PC-3 (cell line): Measurements from ENCODE around the gene MAPK4. TPM values are rescaled to one million over a fixed set of nuclear protein-coding genes. Genes with fewer than 3 reads are reported as not detected.

ENCODE experiments used
- ATAC-seq: fragments of 200-7000 bp; cut with Tn5 transposase; 2 replicates; pipeline ENCODE4 v1.9.1; 2020; ENCODE audit warnings: mild to moderate bottlenecking, moderate library complexity
- BruUV-seq: library from RNA; stranded (reverse); fragments of 400-500 nt; replicated peaks from 2 replicates; lab custom pipeline; 2021; lab: Mats Ljungman, UMichigan
- CTCF ChIA-PET: fragments of 300-600 bp; sonication (Branson Sonifier 250); formaldehyde crosslinking; loops from one replicate; lab custom pipeline; 2022; ENCODE audit warnings: antibody characterized with exemption; lab: Charles Lee
- POLR2A ChIA-PET: fragments of 300-600 bp; sonication (Branson Sonifier 250); formaldehyde crosslinking; loops from one replicate; lab custom pipeline; 2022; ENCODE audit warnings: antibody characterized with exemption; ENCODE audit not compliant: unreplicated experiment; lab: Charles Lee
- DNase-seq: peaks from one replicate; pipeline ENCODE4 v3.0.0-alpha.2; 2015
- H2AFZ ChIP-seq: fragments of 300-600 bp; sonication (generic); 2 replicates; pipeline ENCODE4 v1.6.0; 2016; ENCODE audit warnings: antibody characterized with exemption, low read length
- H3F3A ChIP-seq: fragments of 300-600 bp; sonication (generic); one replicate; pipeline ENCODE4 v1.6.0; 2017; ENCODE audit warnings: antibody characterized with exemption, low read length, control low read depth, mild to moderate bottlenecking; ENCODE audit not compliant: unreplicated experiment
- H3K27ac ChIP-seq: fragments of 300-600 bp; sonication (generic); 2 replicates; pipeline ENCODE4 v1.5.1; 2016; ENCODE audit warnings: mild to moderate bottlenecking, low read length
- H3K27me3 ChIP-seq: fragments of 300-600 bp; sonication (generic); 2 replicates; pipeline ENCODE4 v1.6.1; 2016; ENCODE audit warnings: low read length, mixed read lengths
- H3K36me3 ChIP-seq: fragments of 300-600 bp; sonication (generic); 2 replicates; pipeline ENCODE4 v1.6.1; 2016; ENCODE audit warnings: low read depth, mixed run types, low read length, mixed read lengths
- H3K4me1 ChIP-seq: fragments of 300-600 bp; sonication (generic); 2 replicates; pipeline ENCODE4 v1.5.1; 2016; ENCODE audit warnings: low read length; ENCODE audit not compliant: insufficient read depth
- H3K4me2 ChIP-seq: fragments of 300-600 bp; sonication (generic); 2 replicates; pipeline ENCODE4 v1.6.0; 2016; ENCODE audit warnings: low read length
- H3K4me3 ChIP-seq: fragments of 300-600 bp; sonication (generic); 2 replicates; pipeline ENCODE4 v1.5.1; 2016; ENCODE audit warnings: mild to moderate bottlenecking, low read length, mixed read lengths
- H3K79me2 ChIP-seq: fragments of 300-600 bp; sonication (generic); 2 replicates; pipeline ENCODE4 v1.6.1; 2017; ENCODE audit warnings: low read length, mixed read lengths
- H3K9ac ChIP-seq: fragments of 300-600 bp; sonication (generic); 2 replicates; pipeline ENCODE4 v1.6.0; 2016; ENCODE audit warnings: mild to moderate bottlenecking, low read length
- H3K9me2 ChIP-seq: fragments of 300-600 bp; sonication (generic); replicated peaks from 2 replicates; pipeline ENCODE4 v1.6.1; 2016; ENCODE audit warnings: mixed run types, low read length, mixed read lengths
- H3K9me3 ChIP-seq: fragments of 300-600 bp; sonication (generic); 2 replicates; pipeline ENCODE4 v1.6.1; 2016; ENCODE audit warnings: low read length, mixed read lengths
- H4K20me1 ChIP-seq: fragments of 300-600 bp; sonication (generic); 2 replicates; pipeline ENCODE4 v1.6.1; 2016; ENCODE audit warnings: low read length, mixed read lengths
- CTCF ChIP-seq: fragments of 300-600 bp; sonication (generic); conservative IDR thresholded peaks from 2 replicates; pipeline ENCODE4 v1.5.1; 2017; ENCODE audit warnings: antibody characterized with exemption, low read depth, mild to moderate bottlenecking, low read length
- EZH2 ChIP-seq: fragments of 300-600 bp; sonication (generic); IDR thresholded peaks from one replicate; pipeline ENCODE4 v1.6.1; 2017; ENCODE audit warnings: antibody characterized with exemption, mild to moderate bottlenecking, low read length; ENCODE audit not compliant: unreplicated experiment
- EZH2phosphoT487 ChIP-seq: fragments of 300-600 bp; sonication (generic); IDR thresholded peaks from 2 replicates; pipeline ENCODE4 v1.6.1; 2018; ENCODE audit warnings: mild to moderate bottlenecking, antibody characterized with exemption, low read length, borderline replicate concordance
- intact Hi-C: fragments of 100-400 bp; cut with micrococcal nuclease; formaldehyde crosslinking; loops from 2 replicates; pipeline ENCODE4 v1.9.0; 2023
- total RNA-seq: library from RNA; depleted of rRNA; stranded (reverse); fragments of >200 nt; gene quantifications from 2 replicates; pipeline ENCODE4 v1.2.3, GENCODE V29; 2014

The MAPK4 gene
- total RNA-seq, 1 experiment from 2014 or later: not detected

DNA sequence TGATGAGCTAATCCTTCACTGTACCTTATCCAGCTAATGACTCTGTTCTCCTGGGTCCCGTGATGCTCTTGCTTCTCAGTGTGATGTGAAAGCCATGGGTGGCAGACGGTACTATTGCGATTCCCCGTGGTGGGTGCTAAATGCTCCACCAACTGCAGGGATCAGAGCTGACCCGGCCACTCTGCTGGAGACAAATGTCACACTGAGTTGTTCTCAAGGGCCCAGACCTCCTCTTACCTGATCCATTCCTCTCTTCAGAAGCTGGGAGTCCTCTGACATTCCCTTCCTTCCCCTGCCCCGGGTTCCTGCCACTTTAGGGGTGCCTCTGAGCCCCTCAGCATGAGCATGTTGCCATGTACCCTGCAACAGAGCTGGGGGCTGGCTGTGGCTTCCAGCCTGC, 105.1 kb downstream of the MAPK4 start:
- Histone ChIP-seq H4K20me1 (no peaks in the 10 kb centered on the region), H3K27ac (no peak overlapping the region), H3K9ac (no peak overlapping the region), H3K79me2 (no peaks in the 10 kb centered on the region), H2AFZ (no peak overlapping the region), H3K9me2 (no peaks in the 10 kb centered on the region), H3K36me3 (no peaks in the 10 kb centered on the region), H3F3A (no peaks in the 10 kb centered on the region), H3K4me2 (no peak overlapping the region), H3K4me1 (no peaks in the 10 kb centered on the region), H3K27me3 (no peaks in the 10 kb centered on the region), H3K4me3 (no peak overlapping the region), H3K9me3 (no peaks in the 10 kb centered on the region)
- DNase-seq (no peak), ATAC-seq (no peak)
- TF ChIP-seq CTCF: no peak
- CTCF ChIA-PET: no interaction called here
- intact Hi-C loops: no loop called here
- no TSS peak for BruUV-seq
- POLR2A ChIA-PET: no interaction called here

- intact Hi-C loops: no loop called here
- Histone ChIP-seq H3K36me3 (no peaks in the 10 kb centered on the region), H3K9me2 (no peaks in the 10 kb centered on the region), H4K20me1 (no peaks in the 10 kb centered on the region), H3K27ac (no peak overlapping the region), H3K4me1 (no peaks in the 10 kb centered on the region), H3K9ac (no peak overlapping the region), H3K4me3 (no peak overlapping the region), H3F3A (no peaks in the 10 kb centered on the region), H2AFZ (no peak overlapping the region), H3K4me2 (no peak overlapping the region), H3K79me2 (no peaks in the 10 kb centered on the region), H3K27me3 (no peaks in the 10 kb centered on the region), H3K9me3 (no peaks in the 10 kb centered on the region)
- ChIA-PET POLR2A (no interaction called here), CTCF (no interaction called here)
- BruUV-seq: no TSS peak
- no peak for TF ChIP-seq CTCF
- no peak for TF ChIP-seq EZH2
- TF ChIP-seq EZH2phosphoT487: no peak
- ATAC-seq (no peak), DNase-seq (no peak)
Observed at GRCh38 chr18:50665519-50665918, 105.6 kb downstream of the MAPK4 start.

GRCh38 chr18:50666536-50666935, 106.6 kb downstream of the MAPK4 start:
- BruUV-seq: no TSS peak
- TF ChIP-seq EZH2phosphoT487 (no peak), CTCF (no peak), EZH2 (no peak)
- Histone ChIP-seq H3K9me3 (no peaks in the 10 kb centered on the region), H2AFZ (no peak overlapping the region), H3K9me2 (no peaks in the 10 kb centered on the region), H3K79me2 (no peaks in the 10 kb centered on the region), H4K20me1 (no peaks in the 10 kb centered on the region), H3K4me1 (no peaks in the 10 kb centered on the region), H3K9ac (no peak overlapping the region), H3K36me3 (no peaks in the 10 kb centered on the region), H3K4me2 (no peak overlapping the region), H3F3A (no peaks in the 10 kb centered on the region), H3K4me3 (no peak overlapping the region), H3K27me3 (no peaks in the 10 kb centered on the region), H3K27ac (no peak overlapping the region)
- no peak for ATAC-seq
- no peak for DNase-seq
- intact Hi-C loops: no loop called here
- POLR2A ChIA-PET: no interaction called here
- CTCF ChIA-PET: no interaction called here
